NCI-H82 treated with DMSO at 0.1 percent for 48 hours (cell line): ENCODE measurements around the gene HERC2.

Source experiments
- DNase-seq: peaks from one replicate; lab custom pipeline; 2025; ENCODE audit not compliant: unreplicated experiment; lab: John Stamatoyannopoulos, UW

Gene HERC2

DNA sequence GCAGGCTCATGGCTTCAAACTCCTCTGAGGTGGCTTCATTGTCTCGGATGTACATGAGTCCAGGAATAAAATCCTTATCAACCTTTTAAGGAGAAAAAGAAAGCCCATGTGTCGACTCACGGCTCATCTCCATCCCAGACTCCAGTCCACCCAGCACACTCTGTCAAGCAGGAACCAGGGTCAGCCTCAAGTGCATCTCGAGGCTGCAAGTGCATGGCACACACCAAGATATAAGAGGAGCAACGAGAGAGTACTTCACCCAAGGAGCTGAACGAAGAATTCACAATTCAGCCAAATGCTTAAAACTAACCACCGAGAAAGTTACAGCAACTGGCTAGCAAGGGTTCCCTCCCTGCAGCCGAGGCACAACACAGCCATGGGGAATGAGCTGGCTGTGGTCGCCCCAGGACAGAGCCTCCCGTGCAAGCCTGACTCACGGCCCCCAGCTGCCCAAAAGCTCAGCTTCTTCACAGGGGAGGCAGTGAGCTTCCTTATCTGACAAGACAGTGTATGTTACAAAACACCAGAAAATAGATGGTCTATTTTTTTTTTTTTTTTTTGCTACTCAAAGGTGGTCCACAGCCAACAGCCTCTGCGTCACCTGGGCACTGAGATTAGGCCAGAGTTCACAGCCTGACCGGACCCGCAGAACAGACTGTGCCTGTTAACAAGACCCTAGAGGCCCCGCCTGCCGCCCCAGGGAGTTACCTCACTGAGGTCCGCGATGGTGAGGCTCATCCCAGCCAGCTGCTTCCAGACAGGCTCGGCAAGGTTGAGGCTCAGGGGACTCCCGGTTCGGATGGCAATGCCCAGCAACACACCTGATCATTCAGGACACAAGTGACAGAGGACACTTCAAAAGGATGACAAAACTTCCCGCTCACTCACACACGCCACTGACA is 207.0 kb downstream of the HERC2 start:
- DNase-seq, result no peak

GRCh38 chr15:28114114-28114455 is 207.9 kb downstream of the HERC2 start:
- no peak for DNase-seq

DNA sequence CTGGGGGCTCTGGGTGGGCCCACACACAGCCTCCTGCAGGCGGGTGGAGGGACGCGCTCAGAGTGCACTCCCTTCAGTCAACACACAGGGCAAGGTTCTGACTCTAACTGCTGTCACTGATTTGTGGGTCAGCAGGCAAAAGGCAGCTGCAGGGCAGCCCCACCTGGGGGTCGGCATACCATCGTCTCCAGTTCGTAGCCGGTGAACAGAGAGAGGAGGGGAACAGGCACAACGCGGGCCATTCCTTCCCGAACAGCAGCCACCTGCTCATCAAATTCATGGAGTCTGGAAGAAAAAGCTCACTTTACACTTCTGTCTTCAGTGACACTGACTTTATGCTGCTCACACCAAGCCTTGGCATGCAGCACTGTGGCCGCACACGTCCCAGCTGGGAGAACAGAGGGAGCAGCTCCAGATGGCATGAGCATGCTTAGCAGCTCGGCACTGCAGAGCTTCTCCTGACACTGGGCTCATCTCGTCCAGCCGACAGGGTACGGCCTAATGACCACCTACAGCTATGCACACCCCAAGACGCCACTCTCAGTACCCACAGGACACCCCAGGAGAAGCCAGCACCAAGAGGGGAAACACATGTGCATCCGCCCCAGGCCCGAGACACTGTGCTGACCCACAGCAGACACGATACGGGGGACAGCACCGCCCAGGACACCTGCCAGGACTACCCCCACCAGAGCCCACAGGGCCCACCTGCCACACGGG is 208.4 kb downstream of the HERC2 start:
- no peak for DNase-seq

DNA sequence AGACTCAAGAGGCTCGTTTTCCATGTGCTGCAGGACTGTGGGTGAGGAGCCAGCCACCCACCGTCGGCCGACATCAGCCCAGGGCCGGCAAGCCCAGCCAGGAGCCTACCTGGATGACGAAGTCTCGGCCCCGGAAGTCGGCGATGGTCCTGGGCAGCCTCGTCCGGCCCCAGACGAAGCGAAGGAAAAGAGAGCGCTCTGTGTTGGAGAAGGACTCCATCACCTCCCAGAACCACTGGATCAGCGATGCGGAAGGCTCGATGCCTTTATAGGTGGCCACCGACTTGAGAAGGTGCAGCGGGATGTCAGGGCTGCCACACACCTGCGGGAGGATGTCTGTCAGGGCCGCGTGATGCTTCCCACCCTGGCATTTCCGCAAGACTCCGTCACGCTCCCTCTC is 209.0 kb downstream of the HERC2 start:
- DNase-seq, result no peak

DNA sequence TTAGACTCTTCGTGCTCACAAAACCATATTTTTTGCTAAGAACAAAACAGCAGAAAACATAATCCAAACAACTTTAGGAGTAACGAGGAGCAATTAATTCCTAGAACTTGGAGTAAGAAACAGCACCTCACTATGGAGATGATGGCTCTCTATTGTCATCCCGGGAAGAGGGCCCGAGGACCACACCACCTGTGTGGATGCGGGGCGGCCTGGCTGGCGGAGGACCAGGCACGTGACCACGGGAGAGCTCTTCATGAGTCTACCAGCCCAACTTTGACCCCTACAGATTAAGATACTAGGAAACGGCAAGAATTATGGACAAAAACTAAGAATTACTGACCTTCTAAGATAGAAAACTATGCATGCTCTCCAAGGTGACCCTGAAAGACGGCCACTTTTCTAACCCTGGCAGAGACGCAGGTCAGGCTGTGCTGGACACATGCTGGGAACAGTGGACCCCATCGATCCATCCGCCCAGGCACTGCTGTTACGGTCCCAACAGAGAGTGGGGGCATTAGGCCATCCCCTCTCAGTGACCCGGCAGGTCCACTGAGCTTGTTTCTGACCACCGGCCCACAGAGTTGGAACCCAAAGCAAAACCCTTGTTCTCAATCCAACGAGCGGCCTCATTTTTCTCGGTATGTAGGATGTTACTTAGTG is 209.7 kb downstream of the HERC2 start:
- no peak for DNase-seq

DNA sequence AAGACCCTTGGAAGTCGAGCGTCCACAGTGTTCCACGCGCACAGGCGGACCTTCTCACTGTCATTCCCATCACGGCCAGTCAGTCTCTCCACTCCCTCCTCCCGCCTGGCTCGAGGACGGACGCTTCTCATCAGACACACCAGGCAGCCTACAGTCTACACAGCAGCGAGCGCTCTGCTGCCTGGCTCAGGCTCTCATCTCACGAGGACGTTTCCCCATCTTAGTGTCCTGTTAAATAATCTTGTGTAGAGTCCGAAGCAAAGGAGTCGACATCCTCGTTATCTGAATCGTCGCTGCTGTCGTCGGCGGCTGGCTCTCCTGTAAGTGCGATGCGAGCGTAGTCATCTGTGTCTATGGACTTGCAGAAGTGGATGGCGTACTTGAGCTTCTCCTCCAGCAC is 210.4 kb downstream of the HERC2 start:
- DNase-seq, result no peak

GRCh38 chr15:28110481-28110881 is 211.5 kb downstream of the HERC2 start:
- DNase-seq, result no peak

DNA sequence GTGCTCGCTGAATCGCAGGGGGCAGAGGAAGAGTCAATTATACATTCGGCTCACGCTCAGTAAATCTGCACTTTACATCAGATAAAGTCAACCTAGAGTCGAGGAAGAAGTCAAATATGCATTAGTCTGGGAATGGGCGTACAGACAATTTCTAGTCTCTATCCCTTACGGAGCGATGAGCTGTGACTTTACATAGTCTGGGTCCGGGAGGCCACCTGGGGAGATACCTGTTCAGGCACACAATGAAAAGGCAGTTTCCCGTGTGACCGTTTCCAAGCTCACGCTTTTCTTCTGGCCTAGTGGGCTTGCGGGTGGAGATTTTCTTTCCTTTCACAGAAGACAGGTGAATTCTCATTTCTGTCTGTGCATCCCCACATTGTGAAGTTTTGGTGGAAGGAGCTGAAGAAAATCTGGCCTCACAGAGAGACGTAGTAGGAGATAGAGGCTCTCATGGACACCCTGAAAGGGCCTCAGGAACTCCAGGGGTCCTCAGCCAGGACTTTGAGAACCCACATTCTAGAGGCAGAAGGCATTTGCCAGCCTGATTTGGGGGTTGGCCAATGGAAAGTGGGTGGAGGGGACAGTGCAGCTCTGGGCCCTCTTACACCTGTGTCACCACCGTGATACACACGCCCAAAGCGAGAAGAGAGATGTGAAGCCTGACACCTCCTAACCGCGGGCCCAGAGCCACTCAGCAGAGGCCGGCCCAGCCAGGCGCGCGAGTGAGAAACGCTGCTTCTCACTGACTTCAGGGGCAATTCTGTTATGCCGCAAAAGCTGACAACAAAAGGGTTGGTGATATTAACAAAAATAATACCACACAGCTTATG is 212.1 kb downstream of the HERC2 start:
- no peak for DNase-seq

DNA sequence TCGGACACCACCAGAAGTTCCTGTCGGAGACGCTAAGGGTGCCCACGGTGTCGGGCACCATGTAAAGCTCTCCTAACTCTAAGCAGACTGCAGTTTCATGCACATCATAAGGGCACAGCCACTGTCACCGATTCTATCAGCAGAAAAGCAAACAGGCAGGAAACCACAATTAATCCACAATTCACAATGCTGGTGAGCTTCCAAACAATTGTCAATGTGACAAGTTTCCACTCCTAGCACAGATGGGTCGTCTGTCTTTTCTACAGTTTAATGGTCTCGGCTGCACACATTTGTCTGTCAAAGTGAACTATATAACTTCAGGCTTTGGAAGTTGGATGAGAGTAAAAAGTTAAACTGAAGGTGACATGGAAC is 214.1 kb downstream of the HERC2 start:
- DNase-seq, result no peak

GRCh38 chr15:28107111-28107903 is 214.7 kb downstream of the HERC2 start:
- no peak for DNase-seq

- DNase-seq, result no peak
These were observed 215.5 kb downstream of the HERC2 start for GRCh38 chr15:28106294-28107110.

- DNase-seq, result no peak
These were observed 216.2 kb downstream of the HERC2 start for GRCh38 chr15:28105793-28106192.

DNA sequence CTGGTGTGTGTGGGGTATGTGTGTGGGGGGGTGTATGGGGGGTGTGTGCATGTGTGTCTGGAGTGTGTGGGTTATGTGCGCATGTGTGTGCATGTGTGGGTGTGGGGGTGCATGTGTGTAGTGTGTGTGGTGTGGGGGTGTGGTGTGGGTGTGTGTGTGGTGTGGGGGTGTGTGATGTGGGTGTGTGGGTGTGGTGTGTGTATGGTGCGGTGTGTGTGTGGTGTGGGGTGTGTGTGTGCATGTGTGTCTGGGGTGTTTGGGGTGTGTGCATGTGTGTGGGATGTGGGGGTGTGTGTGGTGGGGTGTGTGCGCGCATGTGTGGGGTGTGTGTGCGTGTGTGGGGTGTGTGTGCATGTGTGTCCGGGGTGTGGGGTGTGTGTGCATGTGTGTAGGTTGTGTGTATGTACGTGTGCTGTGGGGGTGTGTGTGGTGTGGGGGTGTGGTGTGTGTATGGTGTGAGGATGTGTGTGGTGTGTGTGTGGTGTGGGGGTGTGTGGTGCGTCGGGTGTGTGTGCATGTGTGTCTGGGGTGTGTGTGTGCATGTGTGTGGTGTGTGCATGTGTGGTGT is 216.7 kb downstream of the HERC2 start:
- DNase-seq, result no peak

DNA sequence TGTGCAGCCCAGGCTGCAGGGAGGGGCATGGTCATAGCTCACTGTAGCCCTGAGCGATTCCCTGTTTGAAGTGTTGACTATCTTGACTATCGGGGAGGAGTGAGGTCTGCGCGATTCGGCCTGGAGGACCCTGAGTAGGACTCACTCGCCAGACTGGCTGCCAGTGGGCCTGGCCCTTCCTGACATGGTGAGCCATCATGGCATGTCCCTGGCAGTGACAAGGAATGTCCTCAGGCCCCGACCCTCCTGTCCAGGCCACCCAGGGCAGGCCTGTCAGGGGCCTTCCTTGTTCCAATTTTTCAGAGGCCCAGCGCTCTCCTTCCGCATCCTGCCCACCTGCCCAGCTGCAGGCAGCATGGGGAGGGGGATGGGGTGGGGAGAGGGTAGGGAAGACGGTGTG is 217.7 kb downstream of the HERC2 start:
- DNase-seq, result no peak

DNA sequence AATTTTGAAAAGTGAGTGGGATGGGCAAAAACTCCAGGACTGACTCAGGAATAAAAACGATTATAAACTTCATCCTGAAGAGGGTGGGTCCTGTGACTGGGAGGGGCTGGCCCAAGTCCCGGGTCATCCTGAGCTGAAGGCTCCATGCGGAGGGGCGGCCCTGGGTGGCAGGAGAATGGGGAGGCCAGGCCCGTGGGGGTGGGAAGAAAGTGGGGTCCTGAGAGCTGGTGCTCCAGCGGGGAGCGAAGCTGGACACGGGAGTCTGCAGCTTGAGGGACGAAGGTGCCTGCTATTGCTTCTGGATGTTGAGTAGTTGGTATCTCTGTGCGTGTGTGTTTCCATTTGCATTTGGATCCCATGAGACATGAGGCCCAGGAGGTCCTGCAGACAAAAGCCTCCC is 218.1 kb downstream of the HERC2 start:
- no peak for DNase-seq

- no peak for DNase-seq
These were observed 220.0 kb downstream of the HERC2 start for GRCh38 chr15:28101983-28102441.

DNA sequence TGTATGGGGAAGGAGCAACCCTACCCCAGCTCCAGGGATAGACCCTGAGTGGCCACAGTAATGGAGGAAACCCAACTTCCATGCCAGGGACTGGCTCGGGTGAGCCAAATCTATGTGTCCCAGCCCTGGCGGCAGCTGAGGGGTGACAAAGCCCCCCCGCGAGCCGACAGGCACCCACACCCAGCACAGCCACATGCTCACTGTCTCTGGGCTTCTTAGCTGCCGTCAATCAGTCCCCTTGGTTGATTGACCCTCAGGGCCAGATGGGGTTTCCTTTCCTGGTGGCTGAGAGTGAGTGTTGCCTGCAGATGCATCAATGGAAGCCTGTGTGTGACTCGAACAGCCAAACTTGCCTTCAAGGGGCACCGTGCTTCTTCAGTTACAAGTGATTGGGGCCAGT is 220.8 kb downstream of the HERC2 start:
- DNase-seq, result no peak

DNA sequence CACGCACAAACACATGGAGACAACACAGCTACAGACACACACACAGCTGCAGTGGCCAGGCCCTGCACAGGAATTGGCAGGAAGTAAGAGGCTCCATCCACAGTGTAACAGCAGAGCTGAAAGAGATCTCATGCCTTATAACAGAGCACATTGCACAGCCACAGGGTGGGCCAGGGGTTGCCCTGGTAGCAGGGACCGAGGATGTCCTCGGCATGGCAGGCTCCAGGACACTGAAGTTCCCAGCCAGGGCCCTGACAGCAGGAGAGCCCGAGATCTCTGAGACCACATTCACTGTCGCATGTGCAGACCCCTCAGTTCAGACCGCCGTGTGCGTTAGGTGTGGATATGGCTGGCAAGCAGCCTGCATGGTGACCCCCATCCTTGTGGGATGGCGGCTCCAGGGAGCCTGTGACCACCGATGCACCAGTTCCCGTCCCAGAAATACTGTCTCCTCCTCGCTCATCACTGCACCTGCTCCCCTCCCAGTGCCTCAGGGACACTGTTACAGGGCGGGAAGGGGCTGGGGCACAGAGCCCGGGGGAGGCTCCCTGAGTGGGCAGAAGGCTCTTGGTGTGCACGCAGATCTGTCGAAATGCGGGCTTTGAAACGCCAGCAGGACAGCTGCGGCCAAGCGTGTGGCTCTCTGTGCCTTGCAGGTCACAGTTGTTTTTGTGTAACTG is 221.3 kb downstream of the HERC2 start:
- no peak for DNase-seq
